Lower leg skin (tissue), 3 donors: ENCODE measurements around the gene BAMBI.
"Not testable (repeated sequence)": the region's sequence is repeated elsewhere in the genome, so short reads cannot be mapped to it uniquely, and the experiment has no call there.

Experiments used
- CTCF ChIP-seq, 3 donors: fragments of 450-650 bp; IDR thresholded peaks; one replicate each; pipeline ENCODE4 v1.5.1; 2016; ENCODE audit warnings: antibody characterized with exemption in 3 of 3, mild to moderate bottlenecking in 3 of 3, moderate library complexity in 2 of 3
- POLR2A ChIP-seq, 2 donors: fragments of 450-650 bp; IDR thresholded peaks; one replicate each; pipeline ENCODE4 v1.6.1; 2016 to 2017; ENCODE audit warnings: antibody characterized with exemption in 2 of 2, mild to moderate bottlenecking in 1 of 2, moderate library complexity in 1 of 2

GRCh38 chr10:28658824-28659223 lies 18.5 kb upstream of the BAMBI start:
- TF ChIP-seq CTCF, POLR2A (IDR thresholded peaks at IDR 0.05): not testable (repeated sequence)
